Measurements from ENCODE around the gene FXYD7. TPM values are rescaled to one million over a fixed set of nuclear protein-coding genes. Genes with fewer than 3 reads are reported as not detected.

FXYD7 gene
- total and polyA plus RNA-seq, 2 experiments from 2014 or later = 0.22 to 0.27 TPM

- Histone ChIP-seq H3K79me2 (no peaks in the 10 kb centered on the region), H3K27me3 (no peaks in the 10 kb centered on the region), H3K36me3 (replicated peaks; ENCODE audit: insufficient read depth, low read depth) (no peaks in the 10 kb centered on the region), H3K9me3 (ENCODE audit: low read depth) (no peaks in the 10 kb centered on the region), H3K4me1 (ENCODE audit: insufficient read depth) (no peaks in the 10 kb centered on the region), H3K4me3 (no peak overlapping the region), H3K9me2 (replicated peaks; ENCODE audit: insufficient read depth) (no peaks in the 10 kb centered on the region), H3K27ac (no peak overlapping the region), H4K20me1 (ENCODE audit: insufficient read depth, poor library complexity, severe bottlenecking) (no peaks in the 10 kb centered on the region), H2AFZ (no peak overlapping the region), H3K4me2 (no peak overlapping the region)
- no peak for DNase-seq (ENCODE audit: low spot score)
- 84% methylated on average over 5 of the region's 5 CpGs for WGBS (ENCODE audit: low lambda C conversion rate, missing lambda C conversion rate)
- no peak for TF ChIP-seq EZH2 (IDR thresholded peaks at IDR 0.05; ENCODE audit: borderline replicate concordance)
- TF ChIP-seq EZH2phosphoT487 (IDR thresholded peaks at IDR 0.05; ENCODE audit: low read depth, severe bottlenecking, unreplicated experiment) = no peak
- TF ChIP-seq CTCF (IDR thresholded peaks at IDR 0.05; ENCODE audit: poor library complexity) = no peak
Observed at GRCh38 chr19:35167251-35168119, 24.4 kb downstream of the FXYD7 start.

GRCh38 chr19:35168196-35168595 lies 25.1 kb downstream of the FXYD7 start:
- Histone ChIP-seq H3K9me3 (ENCODE audit: low read depth) (no peaks in the 10 kb centered on the region), H3K4me3 (no peak overlapping the region), H2AFZ (no peak overlapping the region), H3K27me3 (no peaks in the 10 kb centered on the region), H3K27ac (no peak overlapping the region), H4K20me1 (ENCODE audit: insufficient read depth, poor library complexity, severe bottlenecking) (no peaks in the 10 kb centered on the region), H3K36me3 (replicated peaks; ENCODE audit: insufficient read depth, low read depth) (no peaks in the 10 kb centered on the region), H3K4me1 (ENCODE audit: insufficient read depth) (no peaks in the 10 kb centered on the region), H3K79me2 (no peaks in the 10 kb centered on the region), H3K4me2 (no peak overlapping the region), H3K9me2 (replicated peaks; ENCODE audit: insufficient read depth) (no peaks in the 10 kb centered on the region)
- 80% methylated on average over 3 of the region's 3 CpGs for WGBS (ENCODE audit: low lambda C conversion rate, missing lambda C conversion rate)
- TF ChIP-seq EZH2phosphoT487 (IDR thresholded peaks at IDR 0.05; ENCODE audit: low read depth, severe bottlenecking, unreplicated experiment) (no peak), EZH2 (IDR thresholded peaks at IDR 0.05; ENCODE audit: borderline replicate concordance) (no peak), CTCF (IDR thresholded peaks at IDR 0.05; ENCODE audit: poor library complexity) (no peak)
- DNase-seq (ENCODE audit: low spot score) = no peak

GRCh38 chr19:35169221-35169995 lies 26.4 kb downstream of the FXYD7 start:
- H2AFZ ChIP-seq = no peak overlapping the region
- H3K4me2 ChIP-seq = no peak overlapping the region
- WGBS (ENCODE audit: low lambda C conversion rate, missing lambda C conversion rate) = 82% methylated on average over 17 of the region's 18 CpGs
- H3K9me3 ChIP-seq (ENCODE audit: low read depth) = no peaks in the 10 kb centered on the region
- no peaks in the 10 kb centered on the region for H3K79me2 ChIP-seq
- DNase-seq (ENCODE audit: low spot score) = no peak
- no peaks in the 10 kb centered on the region for H3K9me2 ChIP-seq (replicated peaks; ENCODE audit: insufficient read depth)
- no peaks in the 10 kb centered on the region for H3K36me3 ChIP-seq (replicated peaks; ENCODE audit: insufficient read depth, low read depth)
- TF ChIP-seq EZH2phosphoT487 (IDR thresholded peaks at IDR 0.05; ENCODE audit: low read depth, severe bottlenecking, unreplicated experiment) (no peak), EZH2 (IDR thresholded peaks at IDR 0.05; ENCODE audit: borderline replicate concordance) (no peak), CTCF (IDR thresholded peaks at IDR 0.05; ENCODE audit: poor library complexity) (no peak)
- no peaks in the 10 kb centered on the region for H4K20me1 ChIP-seq (ENCODE audit: insufficient read depth, poor library complexity, severe bottlenecking)
- no peak overlapping the region for H3K4me3 ChIP-seq
- no peak overlapping the region for H3K27ac ChIP-seq
- H3K27me3 ChIP-seq = no peaks in the 10 kb centered on the region
- H3K4me1 ChIP-seq (ENCODE audit: insufficient read depth) = no peaks in the 10 kb centered on the region
